ENCODE measurements around the gene SLC35F1. TPM values are rescaled to one million over a fixed set of nuclear protein-coding genes. Genes with fewer than 3 reads are reported as not detected.
A peak's percentile ranks its signal among the peaks of the same experiment; 100 is the strongest.

Gene SLC35F1
- total RNA-seq, 6 experiments from 2014 or later, result 0.12 TPM; not detected in 5

DNA sequence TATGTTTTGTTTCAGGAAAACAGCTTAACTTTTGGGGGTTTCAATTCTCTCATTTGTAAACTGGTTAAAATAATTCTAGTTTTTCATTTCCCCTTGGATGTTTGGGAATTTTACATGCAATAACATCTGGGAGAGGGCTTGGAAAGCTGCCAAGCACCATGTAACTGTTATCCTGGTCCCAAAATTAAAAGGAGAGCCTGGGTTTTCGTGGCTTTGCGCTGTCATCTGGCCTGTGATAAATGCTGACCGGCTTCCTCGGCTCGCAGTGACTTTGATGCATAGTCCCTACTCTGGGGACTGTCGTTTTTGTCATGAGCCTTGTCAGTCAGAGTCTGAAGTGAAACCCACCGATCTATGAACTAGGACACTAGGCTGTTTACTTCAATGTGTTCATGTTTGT is 12.2 kb downstream of the SLC35F1 start:
- TF ChIP-seq, protein P1, sequence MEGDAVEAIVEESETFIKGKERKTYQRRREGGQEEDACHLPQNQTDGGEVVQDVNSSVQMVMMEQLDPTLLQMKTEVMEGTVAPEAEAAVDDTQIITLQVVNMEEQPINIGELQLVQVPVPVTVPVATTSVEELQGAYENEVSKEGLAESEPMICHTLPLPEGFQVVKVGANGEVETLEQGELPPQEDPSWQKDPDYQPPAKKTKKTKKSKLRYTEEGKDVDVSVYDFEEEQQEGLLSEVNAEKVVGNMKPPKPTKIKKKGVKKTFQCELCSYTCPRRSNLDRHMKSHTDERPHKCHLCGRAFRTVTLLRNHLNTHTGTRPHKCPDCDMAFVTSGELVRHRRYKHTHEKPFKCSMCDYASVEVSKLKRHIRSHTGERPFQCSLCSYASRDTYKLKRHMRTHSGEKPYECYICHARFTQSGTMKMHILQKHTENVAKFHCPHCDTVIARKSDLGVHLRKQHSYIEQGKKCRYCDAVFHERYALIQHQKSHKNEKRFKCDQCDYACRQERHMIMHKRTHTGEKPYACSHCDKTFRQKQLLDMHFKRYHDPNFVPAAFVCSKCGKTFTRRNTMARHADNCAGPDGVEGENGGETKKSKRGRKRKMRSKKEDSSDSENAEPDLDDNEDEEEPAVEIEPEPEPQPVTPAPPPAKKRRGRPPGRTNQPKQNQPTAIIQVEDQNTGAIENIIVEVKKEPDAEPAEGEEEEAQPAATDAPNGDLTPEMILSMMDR (IDR thresholded peaks at IDR 0.05), result no peak
- Histone ChIP-seq H3K4me3 (no peak overlapping the region), H3K27ac (no peak overlapping the region), H3K27me3 (no peaks in the 10 kb centered on the region), H3K9me3 (no peaks in the 10 kb centered on the region), H3K36me3 (no peaks in the 10 kb centered on the region), H3K4me1 (peaks cover 0 to 12% (median 2%) of the 10 kb centered on the region in 4 donors)
- intact Hi-C loops (cut with DNase I), result no loop called here
- 26% methylated on average over 7 of the region's 7 CpGs for WGBS (ENCODE audit: insufficient coverage, low coverage, low lambda C conversion rate, missing lambda C conversion rate)
- ATAC-seq (no peak), DNase-seq (no peak)

DNA sequence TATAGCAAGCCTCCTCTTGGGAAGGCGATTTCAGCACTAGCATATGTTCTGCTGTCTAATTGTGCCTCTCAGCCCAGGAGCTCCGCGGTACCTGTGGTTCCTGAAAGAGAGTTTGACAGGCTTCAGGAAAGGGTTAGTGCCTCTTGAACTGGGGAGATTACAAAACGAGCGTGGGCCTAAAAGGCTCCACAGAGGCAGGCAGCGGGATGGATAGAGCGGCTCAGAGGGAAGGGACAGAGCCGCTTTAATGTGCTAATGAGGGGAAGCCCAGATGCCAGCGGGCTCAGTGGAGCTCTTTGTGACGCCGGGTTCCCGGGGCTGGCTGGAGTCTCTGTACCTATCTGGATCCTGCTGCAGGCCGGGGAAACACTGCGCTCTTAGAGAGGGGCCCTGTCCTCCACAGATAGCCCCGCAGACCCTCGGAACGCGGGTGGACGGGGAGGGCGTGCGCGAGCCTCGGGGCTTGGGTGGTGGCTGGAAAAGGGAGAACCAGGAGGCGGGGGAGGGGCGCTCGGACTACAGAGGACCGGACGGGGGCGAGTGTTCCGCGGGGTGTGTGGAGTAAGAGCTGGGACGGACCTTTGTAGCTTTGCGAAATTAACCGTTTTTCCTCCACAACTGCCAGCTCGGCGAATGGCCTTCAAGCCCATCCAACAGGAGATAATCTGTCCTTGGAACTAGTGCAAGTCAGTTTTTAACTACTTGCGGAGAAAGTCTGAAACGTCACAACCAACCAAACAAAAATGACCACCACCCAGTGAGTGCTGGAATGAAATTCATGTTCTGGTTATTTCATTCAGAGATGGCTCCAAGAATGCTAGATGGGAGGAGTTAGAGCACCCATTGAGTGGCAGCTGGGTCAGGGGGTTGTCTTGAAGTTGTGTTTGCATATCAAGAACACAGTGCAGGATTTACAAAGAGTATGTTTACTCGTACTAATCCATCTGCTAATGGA is 13.0 kb downstream of the SLC35F1 start:
- H3K4me3 ChIP-seq, result no peak overlapping the region
- ATAC-seq, result peak; percentile 63 to 86 (median 81)
- peaks cover 0 to 12% (median 2%) of the 10 kb centered on the region in 4 donors for H3K4me1 ChIP-seq
- intact Hi-C loops (cut with DNase I), result no loop called here
- H3K36me3 ChIP-seq, result no peaks in the 10 kb centered on the region
- TF ChIP-seq, protein P1 (IDR thresholded peaks at IDR 0.05), result no peak
- no peak for TF ChIP-seq POLR2A (IDR thresholded peaks at IDR 0.05)
- H3K27me3 ChIP-seq, result no peaks in the 10 kb centered on the region
- 0% methylated on average over 20 of the region's 39 CpGs for WGBS (ENCODE audit: insufficient coverage, low coverage, low lambda C conversion rate, missing lambda C conversion rate)
- peak; percentile 42 to 63 (median 52) for DNase-seq
- H3K27ac ChIP-seq, result no peak overlapping the region
- no peaks in the 10 kb centered on the region for H3K9me3 ChIP-seq

DNA sequence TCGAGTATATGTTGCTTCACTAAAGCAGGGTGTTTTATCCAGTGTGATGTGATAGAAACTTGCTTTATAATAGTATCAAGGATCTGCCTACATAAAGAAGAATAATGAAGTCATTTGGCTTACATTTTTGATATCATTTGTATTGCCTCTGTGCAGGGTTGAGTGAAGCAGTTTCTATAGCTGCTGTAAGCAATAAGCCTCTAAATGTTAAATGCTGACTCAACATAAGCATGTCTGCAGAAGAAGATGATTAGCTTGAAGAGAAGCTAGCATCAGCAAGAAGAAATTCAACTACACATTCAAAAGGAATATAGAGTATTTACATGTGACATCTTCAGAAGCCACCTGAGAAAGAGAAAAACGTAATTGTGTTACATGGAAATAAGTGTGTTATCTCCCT is 17.6 kb downstream of the SLC35F1 start:
- Histone ChIP-seq H3K4me1 (peaks cover 0 to 9% (median 1%) of the 10 kb centered on the region in 4 donors), H3K27me3 (no peaks in the 10 kb centered on the region)
- 57% methylated on average over 2 of the region's 2 CpGs for WGBS (ENCODE audit: insufficient coverage, low coverage, low lambda C conversion rate, missing lambda C conversion rate)

DNA sequence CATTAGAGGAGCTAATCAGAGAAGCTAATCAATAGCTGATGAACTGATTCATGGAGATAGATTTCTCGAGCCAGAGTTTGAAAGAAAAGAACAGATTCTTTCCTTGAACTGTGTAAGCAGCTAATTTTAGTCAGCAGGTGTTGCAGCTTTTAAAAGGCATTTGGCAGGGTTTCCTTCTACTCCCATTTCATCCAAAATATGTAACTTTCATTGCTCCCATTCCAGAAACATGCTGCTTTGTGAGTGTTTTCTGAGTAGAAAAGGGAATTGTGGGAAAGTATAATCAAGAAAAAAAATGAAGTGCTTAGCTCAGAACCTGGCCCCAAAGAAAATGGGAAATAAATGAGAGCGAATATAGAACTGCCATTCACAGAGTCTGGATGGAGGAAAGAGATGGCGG is 20.8 kb downstream of the SLC35F1 start:
- no peaks in the 10 kb centered on the region for H3K4me1 ChIP-seq
- TF ChIP-seq, protein P1 (IDR thresholded peaks at IDR 0.05), result no peak
- TF ChIP-seq POLR2A (IDR thresholded peaks at IDR 0.05), result no peak
- no peak for ATAC-seq
- no peaks in the 10 kb centered on the region for H3K9me3 ChIP-seq
- H3K4me3 ChIP-seq, result no peak overlapping the region
- no peaks in the 10 kb centered on the region for H3K36me3 ChIP-seq
- intact Hi-C loops (cut with DNase I), result no loop called here
- DNase-seq, result no peak
- WGBS (ENCODE audit: insufficient coverage, low coverage, low lambda C conversion rate, missing lambda C conversion rate), result 73% methylated on average over 3 of the region's 3 CpGs
- H3K27me3 ChIP-seq, result no peaks in the 10 kb centered on the region
- H3K27ac ChIP-seq, result no peak overlapping the region

More for the DNA sequence above, 17.6 kb downstream of the SLC35F1 start:
- intact Hi-C loops (cut with DNase I), result no loop called here
- Histone ChIP-seq H3K4me3 (no peak overlapping the region), H3K9me3 (no peaks in the 10 kb centered on the region), H3K27ac (no peak overlapping the region), H3K36me3 (no peaks in the 10 kb centered on the region)
- ATAC-seq (no peak), DNase-seq (no peak)
- no peak for TF ChIP-seq POLR2A (IDR thresholded peaks at IDR 0.05)
- TF ChIP-seq, protein P1 (IDR thresholded peaks at IDR 0.05), result no peak
